Immature natural killer cell (primary cell): ENCODE data around the gene OR2AP1. TPM values are rescaled to one million over a fixed set of nuclear protein-coding genes. Genes with fewer than 3 reads are reported as not detected.
"Not testable (repeated sequence)": the region's sequence is repeated elsewhere in the genome, so short reads cannot be mapped to it uniquely, and the experiment has no call there.

Experiments
- DNase-seq, 3 donors: peaks; one replicate each; pipeline ENCODE4 v3.0.0; 2022; ENCODE audit warnings: mixed read lengths in 1 of 3
- H3K27ac Mint-ChIP-seq, 6 donors: one replicate each; pipeline ENCODE4 v1.8.0; 2020; ENCODE audit warnings: mixed read lengths in 6 of 6, mild to moderate bottlenecking in 5 of 6, inconsistent platforms in 4 of 6, moderate library complexity in 3 of 6
- H3K27me3 Mint-ChIP-seq, 3 donors: one replicate each; pipeline ENCODE4 v1.8.0; 2020 to 2021; ENCODE audit warnings: low read depth in 3 of 3, mild to moderate bottlenecking in 3 of 3, mixed read lengths in 3 of 3, moderate library complexity in 3 of 3, inconsistent platforms in 1 of 3
- H3K36me3 Mint-ChIP-seq, 3 donors: one replicate each; pipeline ENCODE4 v1.8.0; 2020; ENCODE audit warnings: mixed read lengths in 3 of 3, inconsistent platforms in 2 of 3, mild to moderate bottlenecking in 2 of 3
- H3K4me1 Mint-ChIP-seq, 2 donors: one replicate each; pipeline ENCODE4 v1.8.0; 2020; ENCODE audit warnings: inconsistent platforms in 2 of 2, mild to moderate bottlenecking in 2 of 2, mixed read lengths in 2 of 2, moderate library complexity in 1 of 2
- H3K4me3 Mint-ChIP-seq, 5 donors: one replicate each; pipeline ENCODE4 v1.8.0; 2020; ENCODE audit warnings: mild to moderate bottlenecking in 5 of 5, mixed read lengths in 5 of 5, inconsistent platforms in 3 of 5, moderate library complexity in 3 of 5
- H3K9me3 Mint-ChIP-seq, 6 donors: one replicate each; pipeline ENCODE4 v1.8.0; 2020; ENCODE audit warnings: mild to moderate bottlenecking in 6 of 6, mixed read lengths in 6 of 6, inconsistent platforms in 4 of 6, moderate library complexity in 3 of 6
- polyA plus RNA-seq, 3 donors: library from polyadenylated mRNA; unstranded; fragments of 300-500 nt; fragmentation: Illumina TruSeq; gene quantifications; one replicate each; pipeline ENCODE4 v1.2.3, GENCODE V29; 2021

OR2AP1 gene
- polyA plus RNA-seq = not detected

DNA sequence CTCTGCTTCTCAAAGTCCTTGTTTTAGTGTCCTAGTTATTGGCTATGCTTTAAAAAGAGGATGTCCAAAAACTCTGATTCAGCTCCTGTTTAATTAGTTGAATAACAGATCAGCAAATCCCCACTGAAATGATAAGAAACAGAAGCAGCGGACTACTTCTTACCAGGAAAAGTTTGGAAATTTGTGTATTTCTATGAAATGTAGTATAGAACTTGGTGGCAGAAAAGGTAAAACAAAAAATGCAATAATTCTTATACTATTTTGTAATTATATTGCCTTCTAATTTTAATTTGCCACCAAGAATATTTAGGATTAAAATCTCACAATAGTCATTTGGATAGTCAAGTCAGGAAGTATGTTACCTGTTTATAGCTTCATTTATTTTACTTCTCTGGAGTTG, at the start of gene OR2AP1:
Gene OR2AP1 (plus strand): TSS at position 301 of the 400 bp plus-strand sequence. CDS start 1,947 bp downstream, outside the sequence.
- Mint-ChIP-seq H3K9me3 (peaks cover 15 to 34% (median 20%) of the 10 kb centered on the region in 6 donors), H3K27me3 (peaks cover 0 to 6% (median 1%) of the 10 kb centered on the region in 3 donors), H3K4me1 (no peaks in the 10 kb centered on the region), H3K4me3 (no peak within 1 kb of the TSS), H3K36me3 (peaks cover 0 to 6% (median 5%) of the 10 kb centered on the region in 3 donors), H3K27ac (no peak within 1 kb of the TSS)
- DNase-seq = no peak

DNA sequence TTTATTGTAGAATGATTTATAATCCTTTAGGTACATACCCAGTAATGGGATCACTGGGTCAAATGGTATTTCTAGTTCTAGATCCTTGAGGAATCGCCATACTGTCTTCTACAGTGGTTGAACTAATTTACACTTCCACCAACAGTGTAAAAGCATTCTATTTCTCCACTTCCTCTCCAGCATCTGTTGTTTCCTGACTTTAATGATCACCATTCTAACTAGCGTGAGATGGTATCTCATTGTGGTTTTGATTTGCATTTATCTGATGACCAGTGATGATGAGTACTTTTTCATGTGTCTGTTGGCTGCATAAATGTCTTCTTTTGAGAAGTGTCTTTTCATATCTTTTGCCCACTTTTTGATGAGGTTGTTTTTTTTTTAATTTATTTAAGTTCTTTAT, 24.0 kb upstream of the OR2AP1 start:
- H3K27ac Mint-ChIP-seq, DNase-seq, H3K4me3 Mint-ChIP-seq, H3K4me1 Mint-ChIP-seq, H3K36me3 Mint-ChIP-seq, H3K9me3 Mint-ChIP-seq: not testable (repeated sequence)
- peaks cover 4 to 10% (median 6%) of the 10 kb centered on the region in 3 donors for H3K27me3 Mint-ChIP-seq

DNA sequence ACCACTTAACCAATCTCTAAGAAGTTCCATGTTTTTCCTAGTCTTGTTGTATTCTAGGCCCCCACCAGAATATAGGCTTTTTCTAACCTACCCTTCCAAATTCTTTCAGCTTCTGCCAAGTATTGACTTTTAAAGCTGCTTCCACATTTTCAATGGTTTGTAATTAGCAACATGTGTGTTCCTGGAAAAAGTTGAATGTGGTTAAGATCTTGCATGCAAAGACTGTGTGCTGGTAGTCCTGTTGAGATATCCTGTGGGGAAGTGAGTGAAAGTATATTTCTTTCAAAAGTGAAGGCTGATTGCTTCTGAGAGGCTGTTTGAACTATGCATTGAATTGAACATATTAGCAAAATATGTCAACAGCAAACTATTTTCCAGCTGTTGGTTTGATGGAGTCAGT, 23.5 kb upstream of the OR2AP1 start:
- H3K9me3 Mint-ChIP-seq = peaks cover 0 to 5% (median 0%) of the 10 kb centered on the region in 6 donors
- H3K4me3 Mint-ChIP-seq = no peak overlapping the region
- peaks cover 4 to 10% (median 5%) of the 10 kb centered on the region in 3 donors for H3K27me3 Mint-ChIP-seq
- no peaks in the 10 kb centered on the region for H3K36me3 Mint-ChIP-seq
- no peak for DNase-seq
- no peaks in the 10 kb centered on the region for H3K4me1 Mint-ChIP-seq
- no peak overlapping the region for H3K27ac Mint-ChIP-seq

DNA sequence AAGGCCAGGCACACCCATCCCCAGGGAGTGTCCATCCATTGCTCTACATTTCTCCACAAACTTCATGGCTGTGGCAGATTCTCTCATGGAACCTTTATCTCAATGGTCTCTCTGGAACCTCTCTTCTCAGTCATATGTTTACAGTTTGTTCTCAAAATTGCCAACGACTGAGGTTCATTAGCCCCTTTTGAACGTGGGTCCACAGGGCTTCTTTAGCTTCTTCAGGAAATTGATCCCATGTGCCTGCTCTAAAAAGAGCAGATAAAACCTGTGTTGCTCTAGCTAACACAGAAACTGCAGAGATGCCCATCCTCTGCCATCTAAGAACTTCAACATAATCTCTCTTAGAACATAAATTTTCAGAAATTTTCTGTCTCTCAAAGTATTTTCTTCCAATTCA, 23.0 kb upstream of the OR2AP1 start, which contains the start of gene OR6C4:
Gene OR6C4 (plus strand): TSS at position 301 of the 400 bp plus-strand sequence. CDS start 1,625 bp downstream, outside the sequence.
- Mint-ChIP-seq H3K9me3 (peaks cover 0 to 5% (median 0%) of the 10 kb centered on the region in 6 donors), H3K4me3 (no peak within 1 kb of the TSS), H3K4me1 (no peaks in the 10 kb centered on the region), H3K36me3 (no peaks in the 10 kb centered on the region), H3K27ac (no peak within 1 kb of the TSS), H3K27me3 (peaks cover 4 to 9% (median 7%) of the 10 kb centered on the region in 3 donors)
- DNase-seq = no peak

DNA sequence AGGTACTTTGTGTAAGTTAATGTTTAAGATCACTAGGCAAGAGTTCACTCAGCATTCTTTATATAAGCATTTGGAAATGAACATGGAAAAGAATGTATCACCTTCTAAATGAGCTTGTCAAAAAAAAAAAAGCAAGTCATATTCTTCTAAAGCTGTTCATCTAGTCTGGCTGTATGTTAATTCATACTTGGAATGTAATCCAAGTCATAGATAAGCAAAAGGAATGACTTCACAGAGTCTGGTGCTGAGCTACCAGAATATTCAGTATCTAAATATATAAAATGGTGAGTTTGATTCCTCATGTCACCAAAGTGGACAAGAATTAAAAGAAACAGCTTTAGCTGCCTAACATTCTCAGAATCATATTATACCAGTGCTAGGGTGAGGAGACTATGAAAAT, 18.0 kb upstream of the OR2AP1 start:
- no peak overlapping the region for H3K4me3 Mint-ChIP-seq
- H3K9me3 Mint-ChIP-seq = peaks cover 8 to 28% (median 14%) of the 10 kb centered on the region in 6 donors
- DNase-seq = no peak
- H3K27ac Mint-ChIP-seq = no peak overlapping the region
- peaks cover 0 to under 1% (median 0%) of the 10 kb centered on the region in 3 donors for H3K36me3 Mint-ChIP-seq
- peaks cover 3 to 10% (median 4%) of the 10 kb centered on the region in 3 donors for H3K27me3 Mint-ChIP-seq
- no peaks in the 10 kb centered on the region for H3K4me1 Mint-ChIP-seq

DNA sequence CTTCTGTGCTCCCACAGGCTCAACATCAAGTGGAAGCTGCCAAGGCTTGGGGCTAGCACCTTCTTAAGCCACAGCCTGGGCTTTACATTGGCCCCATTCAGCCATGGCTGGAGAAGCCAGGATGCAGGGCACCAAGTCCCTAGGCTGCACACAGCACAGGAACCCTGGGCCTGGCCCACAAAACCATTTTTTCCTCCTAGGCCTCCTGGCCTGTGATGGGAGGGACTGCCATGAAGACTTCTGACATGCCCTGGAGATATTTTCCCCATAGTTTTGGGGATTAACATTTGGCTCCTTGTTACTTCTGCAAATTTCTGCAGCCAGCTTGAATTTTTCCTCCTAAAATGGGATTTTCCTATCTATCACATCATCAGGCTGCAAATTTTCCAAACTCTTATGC, 2.2 kb upstream of the OR2AP1 start:
- DNase-seq, H3K27ac Mint-ChIP-seq, H3K4me1 Mint-ChIP-seq, H3K27me3 Mint-ChIP-seq, H3K4me3 Mint-ChIP-seq, H3K36me3 Mint-ChIP-seq: not testable (repeated sequence)
- H3K9me3 Mint-ChIP-seq = peaks cover 15 to 34% (median 20%) of the 10 kb centered on the region in 6 donors

DNA sequence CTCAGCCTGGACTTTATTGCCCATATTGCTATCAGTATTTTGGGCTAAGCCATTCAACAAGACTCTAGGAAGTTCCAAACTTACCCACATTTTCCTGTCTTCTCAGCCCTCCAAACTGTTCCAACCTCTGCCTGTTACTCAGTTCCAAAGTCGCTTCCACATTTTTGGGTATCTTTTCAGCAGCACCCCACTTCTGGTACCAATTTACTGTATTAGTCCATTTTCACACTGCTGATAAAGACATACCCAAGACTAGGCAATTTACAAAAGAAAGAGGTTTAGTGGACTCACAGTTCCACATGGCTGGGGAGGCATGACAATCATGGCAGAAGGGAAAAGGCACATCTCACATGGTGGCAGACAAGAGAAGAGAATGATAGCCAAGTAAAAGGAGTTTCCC, 1.6 kb upstream of the OR2AP1 start:
- H3K4me3 Mint-ChIP-seq, H3K36me3 Mint-ChIP-seq, H3K4me1 Mint-ChIP-seq, H3K27ac Mint-ChIP-seq, DNase-seq, H3K27me3 Mint-ChIP-seq: not testable (repeated sequence)
- peaks cover 15 to 34% (median 20%) of the 10 kb centered on the region in 6 donors for H3K9me3 Mint-ChIP-seq

DNA sequence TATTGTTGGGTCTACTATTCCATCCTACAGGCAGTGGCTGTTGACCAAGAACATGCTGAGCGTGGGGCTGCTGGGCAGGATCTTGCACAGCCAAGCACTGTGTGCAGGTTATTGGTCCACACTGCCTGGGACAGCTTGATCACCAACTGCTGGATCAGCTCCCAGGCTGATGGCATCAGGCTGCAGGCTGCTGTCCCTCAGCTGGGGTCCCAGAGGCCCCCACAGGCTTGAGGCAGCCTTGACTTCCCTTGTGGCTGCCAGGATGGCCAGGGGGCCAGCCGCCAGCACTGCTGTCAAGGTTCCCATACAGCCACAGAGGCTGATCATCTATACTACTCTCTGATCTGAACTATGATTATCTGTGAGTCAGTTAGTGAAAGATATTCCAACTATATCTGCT, 9.8 kb downstream of the OR2AP1 start:
- Mint-ChIP-seq H3K4me3 (no peak overlapping the region), H3K27me3 (peaks cover 2 to 17% (median 13%) of the 10 kb centered on the region in 3 donors), H3K27ac (no peak overlapping the region), H3K4me1 (no peaks in the 10 kb centered on the region), H3K36me3 (no peaks in the 10 kb centered on the region), H3K9me3 (peaks cover 0 to 3% (median under 1%) of the 10 kb centered on the region in 6 donors)
- no peak for DNase-seq

DNA sequence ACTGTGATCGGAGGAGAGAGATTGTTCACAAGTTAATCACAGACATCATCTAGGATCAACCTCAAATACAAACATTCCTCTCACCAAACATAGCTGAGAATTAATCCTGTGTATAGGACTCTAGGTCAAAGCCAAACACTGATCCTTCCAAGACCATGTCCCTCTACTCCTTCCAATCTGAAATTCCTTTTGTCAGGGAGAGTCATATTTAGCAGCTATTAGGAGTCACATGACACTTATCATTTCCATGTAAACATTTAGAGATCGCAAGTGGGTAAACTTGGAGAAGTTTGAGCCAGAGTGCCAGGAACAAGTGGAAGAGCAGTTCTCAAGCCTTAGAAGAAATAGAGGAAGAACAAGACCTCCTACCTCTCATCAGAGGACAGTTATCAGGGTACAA, 13.5 kb downstream of the OR2AP1 start:
- DNase-seq = no peak
- Mint-ChIP-seq H3K27me3 (peaks cover 2 to 28% (median 5%) of the 10 kb centered on the region in 3 donors), H3K27ac (no peak overlapping the region), H3K36me3 (no peaks in the 10 kb centered on the region), H3K4me3 (no peak overlapping the region), H3K9me3 (peaks cover 0 to 4% (median under 1%) of the 10 kb centered on the region in 6 donors), H3K4me1 (no peaks in the 10 kb centered on the region)

DNA sequence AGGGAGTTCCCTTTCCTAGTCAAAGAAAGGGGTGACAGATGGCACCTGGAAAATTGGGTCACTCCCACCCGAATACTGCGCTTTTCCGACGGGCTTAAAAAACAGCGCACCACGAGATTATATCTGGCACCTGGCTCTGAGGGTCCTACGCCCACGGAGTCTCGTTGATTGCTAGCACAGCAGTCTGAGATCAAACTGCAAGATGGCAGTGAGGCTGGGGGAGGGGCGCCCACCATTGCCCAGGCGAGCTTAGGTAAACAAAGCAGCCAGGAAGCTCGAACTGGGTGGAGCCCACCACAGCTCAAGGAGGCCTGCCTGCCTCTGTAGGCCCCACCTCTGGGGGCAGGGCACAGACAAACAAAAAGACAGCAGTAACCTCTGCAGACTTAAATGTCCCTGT, 17.9 kb downstream of the OR2AP1 start:
- peaks cover 2 to 30% (median 5%) of the 10 kb centered on the region in 3 donors for H3K27me3 Mint-ChIP-seq
- not testable (repeated sequence) for H3K4me3 Mint-ChIP-seq, DNase-seq, H3K4me1 Mint-ChIP-seq, H3K36me3 Mint-ChIP-seq, H3K9me3 Mint-ChIP-seq, H3K27ac Mint-ChIP-seq

DNA sequence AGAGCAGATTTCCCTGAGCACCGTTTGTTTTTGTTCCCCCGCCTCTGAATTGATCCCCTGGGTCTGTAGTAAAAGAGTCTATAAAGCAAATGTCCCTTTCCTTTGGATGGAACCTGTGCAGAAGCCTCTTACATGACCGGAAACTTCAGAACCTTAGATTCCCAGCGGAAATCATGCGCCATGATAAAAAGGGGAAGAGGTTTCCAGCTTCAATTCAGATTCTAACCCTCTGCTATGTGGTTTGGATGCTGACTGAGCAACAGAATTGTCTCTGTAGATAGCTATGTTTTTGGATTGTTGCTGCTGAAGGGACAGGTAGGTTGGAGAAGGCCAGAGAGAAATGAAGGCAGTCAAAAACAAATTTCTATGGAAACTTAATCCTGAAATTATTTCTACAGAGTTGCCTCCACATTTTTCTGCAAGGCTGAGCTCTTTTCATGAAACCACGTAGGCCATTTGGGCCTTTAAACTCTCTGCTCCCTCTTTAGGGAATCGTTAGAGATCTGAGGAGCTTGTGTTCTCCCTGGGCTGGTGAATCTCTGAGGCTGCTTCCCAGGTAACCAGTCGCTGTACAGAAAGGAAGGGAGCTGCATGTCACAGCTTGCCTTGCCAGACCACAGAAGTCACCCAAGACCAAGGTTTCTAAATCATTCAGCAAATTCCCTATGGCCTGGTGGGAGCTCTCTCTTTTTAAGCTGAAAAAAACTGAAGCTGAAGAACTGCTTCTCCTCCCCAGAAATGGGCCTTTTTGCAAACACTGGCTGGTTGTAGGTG, 35.7 kb downstream of the OR2AP1 start:
- Mint-ChIP-seq H3K4me1 (no peaks in the 10 kb centered on the region), H3K4me3 (no peak overlapping the region), H3K9me3 (no peaks in the 10 kb centered on the region), H3K27me3 (peaks cover 0 to 13% (median 4%) of the 10 kb centered on the region in 3 donors), H3K36me3 (no peaks in the 10 kb centered on the region), H3K27ac (no peak overlapping the region)
- DNase-seq = no peak

DNA sequence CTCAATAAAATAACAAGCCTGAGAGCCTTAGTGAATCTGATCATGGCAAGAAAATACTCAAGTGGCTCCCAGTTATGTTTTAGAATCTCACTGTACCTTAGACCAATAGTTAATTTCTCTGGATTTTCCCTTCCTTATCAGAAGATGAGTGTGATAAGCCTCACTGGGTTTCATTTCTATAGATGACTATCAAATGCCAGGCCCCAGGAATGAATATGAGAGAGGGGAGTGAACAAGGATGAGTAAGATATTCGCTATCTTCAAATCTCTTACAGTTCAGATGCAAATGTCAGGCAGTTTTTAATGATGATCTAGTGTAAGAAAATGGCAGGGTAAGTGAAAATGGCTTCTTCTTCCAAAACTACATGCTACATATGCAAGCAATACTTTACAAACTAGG, 38.3 kb downstream of the OR2AP1 start:
- no peaks in the 10 kb centered on the region for H3K36me3 Mint-ChIP-seq
- no peak for DNase-seq
- H3K27me3 Mint-ChIP-seq = peaks cover 6 to 13% (median 9%) of the 10 kb centered on the region in 3 donors
- no peaks in the 10 kb centered on the region for H3K4me1 Mint-ChIP-seq
- no peak overlapping the region for H3K4me3 Mint-ChIP-seq
- no peak overlapping the region for H3K27ac Mint-ChIP-seq
- peaks cover 0 to 8% (median 0%) of the 10 kb centered on the region in 6 donors for H3K9me3 Mint-ChIP-seq

DNA sequence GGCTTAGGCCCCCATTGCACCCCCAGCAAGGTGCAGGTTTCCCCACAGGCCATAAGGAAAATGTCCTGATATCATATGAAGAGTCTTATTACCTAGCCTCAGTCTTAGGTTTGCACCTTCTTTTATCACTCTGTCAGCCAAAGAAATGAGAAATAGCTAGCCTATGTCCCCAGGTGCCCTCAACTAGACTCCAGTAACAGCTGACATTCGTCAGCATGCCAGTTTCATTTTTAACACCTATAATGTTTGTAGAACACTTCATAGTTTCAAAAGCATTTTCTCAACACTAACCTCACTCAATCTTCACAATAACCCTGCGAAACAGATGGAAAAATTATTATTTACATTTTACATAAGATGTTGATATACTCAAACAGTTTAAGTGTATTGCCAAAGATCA, 40.4 kb downstream of the OR2AP1 start:
- H3K27me3 Mint-ChIP-seq = peaks cover 6 to 22% (median 9%) of the 10 kb centered on the region in 3 donors
- H3K9me3 Mint-ChIP-seq = peaks cover 0 to 8% (median 1%) of the 10 kb centered on the region in 6 donors
- no peaks in the 10 kb centered on the region for H3K4me1 Mint-ChIP-seq
- no peak overlapping the region for H3K4me3 Mint-ChIP-seq
- no peak for DNase-seq
- H3K36me3 Mint-ChIP-seq = no peaks in the 10 kb centered on the region
- H3K27ac Mint-ChIP-seq = no peak overlapping the region

DNA sequence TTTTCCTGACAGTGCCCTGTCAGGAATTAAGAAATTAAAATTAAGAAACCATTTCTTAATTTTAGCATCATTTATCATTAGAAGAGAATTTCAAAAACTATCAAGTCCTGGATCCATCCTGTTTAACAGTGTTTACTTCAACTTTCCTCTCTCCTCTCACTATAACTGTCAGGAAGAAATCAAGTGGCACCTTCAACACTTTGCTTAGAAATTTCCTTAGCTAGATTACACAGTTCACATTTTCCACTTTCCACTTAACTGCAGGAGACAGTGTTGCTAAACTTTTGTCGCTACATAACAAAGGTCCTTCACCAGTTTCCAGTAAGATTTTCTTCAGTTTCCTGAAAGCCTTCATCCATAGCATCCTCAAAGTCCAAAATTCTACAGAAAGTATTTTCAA, 42.5 kb downstream of the OR2AP1 start:
- no peak overlapping the region for H3K27ac Mint-ChIP-seq
- H3K27me3 Mint-ChIP-seq = peaks cover 9 to 20% (median 10%) of the 10 kb centered on the region in 3 donors
- H3K4me1 Mint-ChIP-seq = no peaks in the 10 kb centered on the region
- H3K4me3 Mint-ChIP-seq = no peak overlapping the region
- DNase-seq = no peak
- H3K9me3 Mint-ChIP-seq = peaks cover 0 to 8% (median 1%) of the 10 kb centered on the region in 6 donors
- no peaks in the 10 kb centered on the region for H3K36me3 Mint-ChIP-seq
